Measurements from ENCODE around the gene EYA4.

DNA sequence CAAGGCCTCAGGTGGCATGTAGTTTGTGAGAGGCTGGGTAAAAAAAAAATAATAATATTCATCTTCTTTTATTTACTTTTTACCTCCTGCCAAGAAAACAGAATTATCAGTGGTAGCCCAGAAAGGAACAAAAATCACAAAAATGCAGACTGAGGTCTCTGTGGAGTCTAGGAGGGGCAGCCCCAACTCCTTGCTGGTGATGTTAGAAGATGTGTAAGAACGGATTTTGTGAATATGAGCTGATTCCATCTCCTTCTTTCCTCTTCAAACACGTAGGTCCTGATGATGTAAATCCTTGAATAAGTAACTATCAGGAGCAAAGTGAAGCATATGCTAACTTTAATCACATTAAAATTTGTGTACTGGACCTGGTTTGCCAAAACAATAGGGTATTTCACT lies 226.8 kb downstream of the EYA4 start:
- TF ChIP-seq, protein P1, sequence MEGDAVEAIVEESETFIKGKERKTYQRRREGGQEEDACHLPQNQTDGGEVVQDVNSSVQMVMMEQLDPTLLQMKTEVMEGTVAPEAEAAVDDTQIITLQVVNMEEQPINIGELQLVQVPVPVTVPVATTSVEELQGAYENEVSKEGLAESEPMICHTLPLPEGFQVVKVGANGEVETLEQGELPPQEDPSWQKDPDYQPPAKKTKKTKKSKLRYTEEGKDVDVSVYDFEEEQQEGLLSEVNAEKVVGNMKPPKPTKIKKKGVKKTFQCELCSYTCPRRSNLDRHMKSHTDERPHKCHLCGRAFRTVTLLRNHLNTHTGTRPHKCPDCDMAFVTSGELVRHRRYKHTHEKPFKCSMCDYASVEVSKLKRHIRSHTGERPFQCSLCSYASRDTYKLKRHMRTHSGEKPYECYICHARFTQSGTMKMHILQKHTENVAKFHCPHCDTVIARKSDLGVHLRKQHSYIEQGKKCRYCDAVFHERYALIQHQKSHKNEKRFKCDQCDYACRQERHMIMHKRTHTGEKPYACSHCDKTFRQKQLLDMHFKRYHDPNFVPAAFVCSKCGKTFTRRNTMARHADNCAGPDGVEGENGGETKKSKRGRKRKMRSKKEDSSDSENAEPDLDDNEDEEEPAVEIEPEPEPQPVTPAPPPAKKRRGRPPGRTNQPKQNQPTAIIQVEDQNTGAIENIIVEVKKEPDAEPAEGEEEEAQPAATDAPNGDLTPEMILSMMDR (conservative IDR thresholded peaks at IDR 0.05; ENCODE audit: low read length): no peak
- no peak for TF ChIP-seq EZH2phosphoT487 (IDR thresholded peaks at IDR 0.05; ENCODE audit: borderline replicate concordance)
